GM13976 (cell line): ENCODE measurements around the gene VWA3A.
"Not testable (repeated sequence)": the region's sequence is repeated elsewhere in the genome, so short reads cannot be mapped to it uniquely, and the experiment has no call there.

Source experiments
- DNase-seq: peaks from one replicate; pipeline ENCODE4 v3.0.0; 2012; ENCODE audit warnings: low spot score
- in situ Hi-C: fragments of 300-500 bp; cut with MboI; formaldehyde crosslinking; loops from one replicate; pipeline ENCODE4 v1.12.0; 2022; ENCODE audit warnings: low sequenced_read_pairs, mixed read lengths, inconsistent platforms; ENCODE audit not compliant: unreplicated experiment
- TF ChIP-seq, protein P1 (sequence below): IDR thresholded peaks from 2 replicates; pipeline ENCODE4 v1.5.1; 2012; ENCODE audit warnings: borderline replicate concordance, mild to moderate bottlenecking; ENCODE audit not compliant: insufficient read depth; ENCODE audit errors: extremely low read depth, missing control alignments, control extremely low read depth

The VWA3A gene

DNA sequence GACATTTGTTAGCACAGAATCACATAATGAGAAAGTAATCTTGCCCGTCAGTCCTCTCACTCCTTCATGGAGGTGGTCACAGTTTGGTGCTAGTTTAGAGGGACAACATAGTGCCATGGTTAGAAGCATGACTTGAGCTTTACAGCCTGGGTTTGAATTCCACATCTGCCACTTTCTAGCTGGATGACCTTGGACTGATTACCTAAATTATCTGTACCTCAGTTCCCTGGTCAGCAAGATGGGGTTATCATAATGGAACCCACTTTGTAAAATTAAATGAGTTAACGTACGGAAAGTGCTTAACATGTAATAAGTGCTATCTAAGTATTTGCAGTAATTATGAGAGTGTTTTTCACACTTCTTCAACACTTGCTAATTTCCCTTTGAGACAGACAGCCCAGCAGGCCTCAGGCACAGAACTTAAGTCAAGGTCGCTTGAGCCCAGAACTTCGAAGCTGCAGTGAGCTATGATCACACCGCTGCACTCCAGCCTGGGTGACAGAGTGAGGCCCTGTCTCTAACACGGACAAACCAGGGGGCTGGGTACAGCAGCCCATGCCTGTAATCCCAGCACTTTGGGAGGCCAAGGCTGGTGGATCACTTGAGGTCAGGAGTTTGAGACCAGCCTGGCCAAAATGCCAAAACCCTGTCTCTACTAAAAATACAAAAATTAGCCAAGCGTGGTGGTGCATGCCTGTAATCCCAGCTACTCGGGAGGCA lies 7.1 kb downstream of the VWA3A start:
- in situ Hi-C loops: loop anchor here (10.0 kb wide), 1 partner anchor 105 kb away; no protein-coding TSS in a partner anchor
- TF ChIP-seq, protein P1, sequence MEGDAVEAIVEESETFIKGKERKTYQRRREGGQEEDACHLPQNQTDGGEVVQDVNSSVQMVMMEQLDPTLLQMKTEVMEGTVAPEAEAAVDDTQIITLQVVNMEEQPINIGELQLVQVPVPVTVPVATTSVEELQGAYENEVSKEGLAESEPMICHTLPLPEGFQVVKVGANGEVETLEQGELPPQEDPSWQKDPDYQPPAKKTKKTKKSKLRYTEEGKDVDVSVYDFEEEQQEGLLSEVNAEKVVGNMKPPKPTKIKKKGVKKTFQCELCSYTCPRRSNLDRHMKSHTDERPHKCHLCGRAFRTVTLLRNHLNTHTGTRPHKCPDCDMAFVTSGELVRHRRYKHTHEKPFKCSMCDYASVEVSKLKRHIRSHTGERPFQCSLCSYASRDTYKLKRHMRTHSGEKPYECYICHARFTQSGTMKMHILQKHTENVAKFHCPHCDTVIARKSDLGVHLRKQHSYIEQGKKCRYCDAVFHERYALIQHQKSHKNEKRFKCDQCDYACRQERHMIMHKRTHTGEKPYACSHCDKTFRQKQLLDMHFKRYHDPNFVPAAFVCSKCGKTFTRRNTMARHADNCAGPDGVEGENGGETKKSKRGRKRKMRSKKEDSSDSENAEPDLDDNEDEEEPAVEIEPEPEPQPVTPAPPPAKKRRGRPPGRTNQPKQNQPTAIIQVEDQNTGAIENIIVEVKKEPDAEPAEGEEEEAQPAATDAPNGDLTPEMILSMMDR: peak; percentile 1
- no peak for DNase-seq

DNA sequence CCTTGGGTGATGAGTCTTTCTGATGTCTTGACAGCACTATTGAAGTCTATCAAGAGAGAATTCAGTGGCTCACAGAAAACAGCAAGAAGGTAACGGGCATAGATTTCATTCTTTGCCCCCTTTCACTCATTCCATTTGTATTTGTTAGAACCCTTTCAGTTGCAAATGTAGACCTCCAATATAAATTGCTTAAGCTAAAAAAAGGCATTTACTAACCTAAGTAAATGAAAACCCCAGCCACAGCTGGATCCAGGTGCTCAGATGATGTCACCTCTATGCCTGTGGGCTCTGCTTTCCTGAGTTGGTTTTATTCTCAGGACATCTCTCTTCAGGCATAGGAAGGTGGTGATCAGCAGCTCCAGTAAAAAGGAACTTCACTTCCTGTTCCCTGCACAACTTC lies 11.1 kb downstream of the VWA3A start:
- TF ChIP-seq, protein P1: no peak
- DNase-seq: no peak
- in situ Hi-C loops: loop anchor here (10.0 kb wide), 1 partner anchor 81 kb away; no protein-coding TSS in a partner anchor

DNA sequence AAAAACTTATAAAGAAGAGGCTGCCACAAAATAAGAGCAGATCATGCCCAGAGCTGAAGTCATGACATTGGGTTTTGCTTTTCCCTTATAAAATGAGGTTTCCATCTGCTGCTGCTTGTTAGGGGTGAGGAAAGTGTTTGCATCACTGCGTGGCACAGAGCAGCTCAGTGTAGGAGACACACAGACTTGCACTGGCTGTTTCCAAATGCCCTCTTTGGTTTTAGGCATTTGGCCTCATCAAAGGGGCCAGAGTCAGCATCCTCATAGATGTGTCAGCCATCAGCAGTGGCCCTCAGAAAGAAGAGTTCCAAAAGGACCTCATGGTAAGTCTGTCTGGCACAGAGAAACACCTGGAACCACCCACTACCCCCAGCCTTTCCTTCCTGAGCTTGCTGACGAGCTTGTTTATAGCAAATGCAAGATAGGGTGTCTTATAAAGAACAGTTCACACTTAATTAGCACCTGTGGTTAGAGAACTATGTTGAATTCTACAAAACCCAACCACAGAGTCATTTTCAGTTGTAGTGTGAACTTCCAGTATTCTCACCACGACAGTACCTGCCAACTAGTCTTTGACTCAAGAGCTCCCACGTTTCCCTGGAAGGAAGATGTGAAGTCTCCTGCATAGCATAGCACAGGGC lies 17.0 kb downstream of the VWA3A start:
- TF ChIP-seq, protein P1: no peak
- in situ Hi-C loops: loop anchor here (10.0 kb wide), 1 partner anchor 75 kb away; no protein-coding TSS in a partner anchor
- DNase-seq: no peak

DNA sequence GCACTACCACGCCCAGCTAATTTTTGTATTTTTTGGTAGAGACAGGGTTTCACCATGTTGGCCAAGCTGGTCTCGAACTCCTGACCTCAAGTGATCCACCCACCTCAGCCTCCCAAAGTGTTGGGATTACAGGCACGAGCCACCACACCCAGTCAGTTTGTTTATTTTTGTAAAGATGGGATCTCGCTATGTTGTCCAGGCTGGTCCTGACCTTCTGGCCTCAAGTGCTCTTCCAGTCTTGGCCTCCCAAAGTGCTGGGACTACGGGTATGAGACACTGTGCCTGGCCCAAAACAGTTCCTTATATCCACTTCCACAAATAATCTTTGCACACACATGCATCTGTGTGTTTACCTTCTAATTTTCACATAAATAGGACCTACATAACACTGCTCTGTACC lies 19.3 kb downstream of the VWA3A start:
- in situ Hi-C loops, DNase-seq: not testable (repeated sequence)

DNA sequence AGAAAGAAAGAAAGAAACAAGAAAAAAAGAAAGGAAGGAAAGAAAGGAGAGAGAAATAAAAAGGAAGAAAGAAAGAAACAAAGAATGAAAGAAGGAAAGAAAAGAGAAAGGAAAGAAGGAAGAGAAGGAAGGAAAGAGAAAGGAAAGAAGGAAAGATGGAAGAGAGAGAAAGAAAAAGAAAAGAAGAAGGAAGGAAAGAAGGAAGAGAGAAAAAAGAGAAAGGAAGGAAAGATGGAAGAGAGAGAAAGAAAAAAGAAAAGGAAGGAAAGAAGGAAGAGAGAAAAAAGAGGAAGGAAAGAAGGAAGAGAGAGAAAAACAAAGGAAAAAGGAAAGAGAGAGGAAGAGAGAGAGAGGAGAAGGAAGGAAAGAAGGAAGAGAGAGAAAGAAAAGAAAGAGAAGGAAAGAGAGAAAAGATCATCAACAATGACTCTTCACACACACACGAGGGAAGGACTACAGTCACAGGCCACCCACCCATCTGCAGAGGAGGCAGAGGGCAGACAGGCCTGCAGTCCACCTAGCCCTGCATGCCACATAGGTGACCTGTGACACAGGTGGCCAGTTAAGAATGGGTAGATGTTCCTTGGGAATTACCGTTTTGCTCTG lies 23.9 kb downstream of the VWA3A start:
- no peak for DNase-seq
- TF ChIP-seq, protein P1: no peak
- in situ Hi-C loops: no loop called here

DNA sequence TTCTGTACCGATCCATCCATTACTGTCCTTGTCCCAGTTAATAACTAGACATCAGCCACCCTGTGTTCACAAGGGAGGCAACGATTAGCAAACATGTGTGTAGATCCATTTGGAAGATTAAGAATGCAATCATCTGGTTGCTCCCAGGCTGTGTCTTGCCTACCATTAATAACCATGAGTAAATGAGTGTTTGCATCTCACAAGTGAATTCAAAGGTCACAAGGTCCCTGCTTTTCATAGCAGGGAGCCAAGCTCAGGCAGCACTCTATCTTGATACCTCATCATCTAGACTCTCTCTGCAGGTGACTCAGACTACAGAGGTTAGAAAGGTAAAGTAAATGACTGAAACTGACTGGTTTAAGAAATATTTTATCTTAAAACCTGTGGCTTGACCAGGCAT lies 25.3 kb downstream of the VWA3A start:
- in situ Hi-C loops: no loop called here
- DNase-seq: no peak

DNA sequence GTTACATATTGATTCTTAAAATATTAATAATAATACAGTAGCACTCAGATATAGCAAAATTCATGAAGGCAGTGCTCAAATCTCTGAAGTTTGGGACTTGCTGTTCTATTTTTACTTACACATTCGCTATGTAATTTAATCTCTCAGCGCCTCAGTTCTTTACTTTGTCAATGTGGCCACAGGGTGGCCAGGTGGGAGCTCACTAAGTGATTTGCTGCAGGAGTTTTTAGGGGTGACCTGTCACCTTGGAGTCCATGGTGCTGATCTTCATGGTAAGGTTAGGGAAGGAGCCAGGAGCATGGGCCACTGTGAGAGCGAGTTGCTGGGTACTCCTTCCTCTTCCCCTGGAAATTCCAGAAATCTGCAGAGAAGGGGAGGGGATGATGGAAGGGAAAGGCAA lies 28.1 kb downstream of the VWA3A start:
- in situ Hi-C loops: no loop called here
- TF ChIP-seq, protein P1: no peak
- no peak for DNase-seq

More for the DNA sequence above, 25.3 kb downstream of the VWA3A start:
- TF ChIP-seq, protein P1: no peak
